ENCODE measurements around the gene FAM222A.

FAM222A gene

GRCh38 chr12:109741286-109741969, 27.8 kb downstream of the FAM222A start:
- Mint-ChIP-seq H3K4me1 (peaks cover 24% of the 10 kb centered on the region), H3K27me3 (ENCODE audit: low read depth, poor library complexity) (peaks cover 4% of the 10 kb centered on the region), H3K27ac (no peak overlapping the region), H3K9me3 (no peaks in the 10 kb centered on the region), H3K4me3 (no peak overlapping the region), H3K36me3 (ENCODE audit: low read depth) (no peaks in the 10 kb centered on the region)
- TF ChIP-seq CTCF (IDR thresholded peaks at IDR 0.05): no peak
- peak; percentile 1 for DNase-seq

DNA sequence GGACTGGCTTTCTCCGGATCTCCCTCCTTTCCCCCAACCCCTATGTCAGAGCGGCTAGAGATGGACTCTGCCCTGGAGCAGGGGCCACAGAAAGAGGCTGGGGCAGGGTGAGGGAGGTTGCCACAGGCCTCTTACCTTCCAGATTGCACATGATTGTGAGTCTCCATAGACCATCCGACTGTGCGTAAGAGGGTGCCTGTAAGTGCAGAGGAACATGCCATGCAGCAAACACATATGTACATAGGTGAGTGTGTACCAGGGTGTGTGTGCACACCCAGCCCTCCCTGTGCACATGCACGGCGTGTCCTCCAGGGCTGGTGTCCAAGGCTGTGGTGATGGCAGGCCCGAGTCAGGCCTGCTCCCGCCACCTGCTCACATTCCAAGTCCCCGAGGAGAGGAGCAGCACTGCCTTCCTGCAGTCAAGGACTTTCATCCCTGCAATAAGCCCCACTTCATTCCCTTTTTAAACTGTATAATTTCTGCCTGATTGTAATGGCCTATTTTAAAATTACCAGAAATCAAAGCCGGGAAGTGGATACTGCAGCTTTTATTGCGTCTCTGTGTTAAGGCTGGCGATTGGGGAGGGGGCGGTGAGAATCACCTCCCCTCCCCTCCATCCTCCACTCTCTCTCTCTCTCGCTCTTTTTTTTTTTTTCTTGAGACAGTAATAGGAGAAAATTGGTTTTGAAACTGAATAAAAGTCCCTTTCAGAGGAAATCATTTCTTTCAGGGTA, 28.5 kb downstream of the FAM222A start:
- H3K9me3 Mint-ChIP-seq: no peaks in the 10 kb centered on the region
- no peak for TF ChIP-seq CTCF (IDR thresholded peaks at IDR 0.05)
- H3K27ac Mint-ChIP-seq: no peak overlapping the region
- peaks cover 4% of the 10 kb centered on the region for H3K27me3 Mint-ChIP-seq (ENCODE audit: low read depth, poor library complexity)
- no peak overlapping the region for H3K4me3 Mint-ChIP-seq
- no peaks in the 10 kb centered on the region for H3K36me3 Mint-ChIP-seq (ENCODE audit: low read depth)
- peak; percentile 6 for DNase-seq
- H3K4me1 Mint-ChIP-seq: peaks cover 17% of the 10 kb centered on the region

- no peaks in the 10 kb centered on the region for H3K9me3 Mint-ChIP-seq
- peaks cover 11% of the 10 kb centered on the region for H3K4me1 Mint-ChIP-seq
- H3K27ac Mint-ChIP-seq: no peak overlapping the region
- no peak for TF ChIP-seq CTCF (IDR thresholded peaks at IDR 0.05)
- no peaks in the 10 kb centered on the region for H3K36me3 Mint-ChIP-seq (ENCODE audit: low read depth)
- H3K4me3 Mint-ChIP-seq: no peak overlapping the region
- peak; percentile 7 for DNase-seq
- H3K27me3 Mint-ChIP-seq (ENCODE audit: low read depth, poor library complexity): no peaks in the 10 kb centered on the region
These were observed 29.7 kb downstream of the FAM222A start for GRCh38 chr12:109743076-109743910.

- Mint-ChIP-seq H3K4me1 (peaks cover 7% of the 10 kb centered on the region), H3K27ac (no peak overlapping the region), H3K36me3 (ENCODE audit: low read depth) (no peaks in the 10 kb centered on the region), H3K9me3 (no peaks in the 10 kb centered on the region), H3K27me3 (ENCODE audit: low read depth, poor library complexity) (no peaks in the 10 kb centered on the region), H3K4me3 (no peak overlapping the region)
- TF ChIP-seq CTCF (IDR thresholded peaks at IDR 0.05): no peak
- peak; percentile 0 for DNase-seq
These were observed 30.4 kb downstream of the FAM222A start for GRCh38 chr12:109744026-109744425.

- Mint-ChIP-seq H3K27me3 (ENCODE audit: low read depth, poor library complexity) (no peaks in the 10 kb centered on the region), H3K4me1 (peaks cover 7% of the 10 kb centered on the region), H3K9me3 (peaks cover 1% of the 10 kb centered on the region), H3K36me3 (ENCODE audit: low read depth) (peaks cover 4% of the 10 kb centered on the region), H3K4me3 (no peak overlapping the region), H3K27ac (no peak overlapping the region)
- no peak for DNase-seq
- no peak for TF ChIP-seq CTCF (IDR thresholded peaks at IDR 0.05)
These were observed 31.6 kb downstream of the FAM222A start for GRCh38 chr12:109744986-109745942.

Measured in nephron progenitor cell (in vitro differentiated cells).